NB4 (cell line): ENCODE data around the gene RGS14.
"Not testable (repeated sequence)": the region's sequence is repeated elsewhere in the genome, so short reads cannot be mapped to it uniquely, and the experiment has no call there.

Source experiments
- DNase-seq: peaks from one replicate; pipeline ENCODE4 v3.0.0; 2010; ENCODE audit warnings: low read depth
- H3K4me3 ChIP-seq: one replicate; pipeline ENCODE4 v1.5.1; 2011; ENCODE audit warnings: mild to moderate bottlenecking, low read depth, low read length, moderate library complexity
- CTCF ChIP-seq: IDR thresholded peaks from one replicate; pipeline ENCODE4 v1.5.1; 2012; ENCODE audit warnings: low read depth, low read length
- MYC ChIP-seq: IDR thresholded peaks from 2 replicates; pipeline ENCODE4 v1.6.1; 2011; ENCODE audit warnings: low read depth, low read length
- POLR2A ChIP-seq: IDR thresholded peaks from 2 replicates; pipeline ENCODE4 v1.6.1; 2011; ENCODE audit warnings: mild to moderate bottlenecking; ENCODE audit not compliant: insufficient read length; ENCODE audit errors: extremely low read depth
- TF ChIP-seq, protein P1 (sequence below): IDR thresholded peaks from 2 replicates; pipeline ENCODE4 v1.6.1; 2011; ENCODE audit warnings: low read depth, low read length

The RGS14 gene

GRCh38 chr5:177357146-177357458 is 622 bp upstream of the RGS14 start:
- peak overlapping the region; percentile 81 for H3K4me3 ChIP-seq
- TF ChIP-seq, protein P1, sequence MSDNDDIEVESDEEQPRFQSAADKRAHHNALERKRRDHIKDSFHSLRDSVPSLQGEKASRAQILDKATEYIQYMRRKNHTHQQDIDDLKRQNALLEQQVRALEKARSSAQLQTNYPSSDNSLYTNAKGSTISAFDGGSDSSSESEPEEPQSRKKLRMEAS, result no peak; the same call in 1 of the 2 replicates
- TF ChIP-seq CTCF (no peak), MYC (no peak), POLR2A (no peak)
- DNase-seq, result no peak

- TF ChIP-seq CTCF (no peak), POLR2A (no peak), MYC (no peak)
- TF ChIP-seq, protein P1, result no peak
- H3K4me3 ChIP-seq, result peak overlapping the region; percentile 81
Measured at GRCh38 chr5:177358370-177358819, 671 bp downstream of the RGS14 start.

GRCh38 chr5:177359451-177359851 is 1.7 kb downstream of the RGS14 start:
- no peak for DNase-seq
- TF ChIP-seq, protein P1, result no peak
- TF ChIP-seq MYC (no peak), POLR2A (no peak), CTCF (no peak)
- H3K4me3 ChIP-seq, result no peak overlapping the region

More at GRCh38 chr5:177358370-177358819, 671 bp downstream of the RGS14 start:
- DNase-seq, result no peak

- TF ChIP-seq CTCF, result no peak
- no peak for TF ChIP-seq POLR2A
- TF ChIP-seq, protein P1, result no peak
- TF ChIP-seq MYC, result no peak
- DNase-seq, result no peak
- no peak overlapping the region for H3K4me3 ChIP-seq
Measured at GRCh38 chr5:177359860-177360259, 2.1 kb downstream of the RGS14 start.

- H3K4me3 ChIP-seq, DNase-seq: not testable (repeated sequence)
Measured at GRCh38 chr5:177360740-177361139, 3.0 kb downstream of the RGS14 start.

DNA sequence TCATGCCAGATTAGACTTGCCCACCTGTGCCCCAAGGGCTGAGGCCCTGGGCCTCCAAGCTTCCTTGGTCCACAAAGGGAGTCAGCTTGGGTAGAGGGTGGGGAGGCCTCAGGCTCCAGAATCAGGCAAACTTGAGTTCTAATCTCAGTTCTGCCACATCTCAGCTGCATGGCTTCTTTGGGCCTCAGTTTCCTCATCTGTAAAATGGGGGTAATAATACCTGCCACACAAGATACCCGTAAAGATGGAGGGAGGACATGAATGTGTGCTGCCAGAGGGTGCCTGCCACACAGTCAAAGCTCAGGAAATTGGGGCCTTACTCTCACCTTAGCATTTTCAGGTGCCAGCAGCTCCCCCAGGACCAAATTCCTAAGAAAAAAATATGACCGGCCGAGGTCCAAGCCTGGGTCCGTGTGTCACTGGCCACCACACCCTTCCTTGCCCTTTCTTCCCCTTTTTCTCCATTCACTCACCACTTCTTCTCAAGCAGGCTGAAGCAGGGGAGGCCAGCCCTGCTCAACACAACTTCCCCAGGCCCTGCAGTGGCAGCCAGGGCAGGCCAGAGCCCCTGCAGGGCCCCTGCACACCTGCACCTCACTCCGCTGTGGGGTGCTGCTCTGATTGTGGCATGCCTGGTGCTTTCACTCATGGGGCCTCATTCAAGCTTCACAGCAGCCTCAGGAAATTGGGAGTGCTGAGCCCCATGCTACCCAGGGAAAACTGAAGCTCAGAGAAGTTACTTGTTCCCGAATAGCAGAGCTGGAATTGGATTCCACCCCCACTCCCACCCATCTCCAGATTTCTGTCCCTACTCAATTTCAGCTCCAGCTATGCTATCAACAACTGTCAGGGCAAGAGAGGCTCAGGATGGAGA is 3.9 kb downstream of the RGS14 start:
- TF ChIP-seq, protein P1, result no peak
- no peak for TF ChIP-seq POLR2A
- TF ChIP-seq CTCF, result no peak
- no peak for TF ChIP-seq MYC
- no peak overlapping the region for H3K4me3 ChIP-seq

More for the DNA sequence above, 3.9 kb downstream of the RGS14 start:
- DNase-seq, result peak; percentile 59
